ENCODE measurements around the gene SERPINE2. TPM values are rescaled to one million over a fixed set of nuclear protein-coding genes. Genes with fewer than 3 reads are reported as not detected.

The SERPINE2 gene
- total and polyA plus RNA-seq, 2 donors (not counting 3 experiments of a cell fraction or from before 2014, with no cell fraction given), result 4.0 to 8.8 TPM

DNA sequence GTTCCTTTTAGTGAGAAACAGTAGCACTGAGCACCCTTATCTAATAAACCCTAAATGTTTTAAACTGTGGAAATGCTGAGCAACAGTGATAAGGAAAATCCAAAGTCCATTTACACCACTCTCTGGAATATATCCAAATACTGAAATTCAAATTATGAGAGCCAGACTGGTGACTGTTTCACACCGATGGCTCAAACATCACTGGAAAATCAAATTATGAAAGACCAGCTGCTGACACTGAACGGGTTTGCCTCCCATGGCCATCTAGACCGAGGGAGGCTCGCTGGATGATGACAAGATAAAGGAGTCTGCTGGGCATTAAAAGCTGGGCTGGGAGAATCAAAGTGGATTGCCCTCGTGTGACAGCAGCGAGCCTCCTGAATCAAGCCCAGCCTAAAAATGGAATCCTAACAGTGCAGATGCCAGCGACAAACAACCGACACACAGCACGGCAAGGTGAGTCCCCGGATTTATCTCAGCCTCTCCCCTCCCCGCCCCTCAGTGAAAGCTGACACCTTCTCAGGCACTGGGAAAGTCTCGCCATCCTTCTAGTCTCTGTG, 30.3 kb downstream of the SERPINE2 start:
- no TSS peak for BruUV-seq (replicated peaks)
- Histone ChIP-seq H3K4me3 (replicated peaks in 1 of 3; ENCODE audit: insufficient read depth in 1 of 3, low read depth in 1 of 3, low read length in 3 of 3) (no peak overlapping the region), H2AFZ (ENCODE audit: low read depth, low read length) (no peak overlapping the region), H3K27me3 (ENCODE audit: control insufficient read depth in 2 of 2, insufficient read depth in 2 of 2, low read length in 2 of 2) (no peaks in the 10 kb centered on the region), H3K79me2 (ENCODE audit: control insufficient read depth, insufficient read depth, low read length) (no peaks in the 10 kb centered on the region), H3K4me1 (ENCODE audit: control insufficient read depth, extremely low read depth, insufficient read depth, low read length) (peaks cover 10% of the 10 kb centered on the region), H3K27ac (ENCODE audit: insufficient read depth, low read depth, low read length) (no peak overlapping the region), H3K9ac (replicated peaks; ENCODE audit: extremely low read depth, insufficient read depth, low read length) (no peak overlapping the region), H3K4me2 (ENCODE audit: insufficient read depth, low read length) (no peak overlapping the region), H3K9me1 (replicated peaks; ENCODE audit: control insufficient read depth, extremely low read depth, insufficient read depth, low read length) (no peaks in the 10 kb centered on the region), H3K9me3 (replicated peaks; ENCODE audit: control insufficient read depth, insufficient read depth, low read length) (no peaks in the 10 kb centered on the region), H3K36me3 (ENCODE audit: control insufficient read depth in 2 of 2, extremely low read depth in 1 of 2, insufficient read depth in 2 of 2, low read length in 2 of 2) (no peaks in the 10 kb centered on the region), H4K20me1 (replicated peaks; ENCODE audit: control insufficient read depth, extremely low read depth, insufficient read depth, low read length) (no peaks in the 10 kb centered on the region)
- no peak for TF ChIP-seq JUN (IDR thresholded peaks at IDR 0.05; ENCODE audit: borderline replicate concordance, insufficient read depth, insufficient read length, low read depth)
- TF ChIP-seq EZH2 (IDR thresholded peaks at IDR 0.05; ENCODE audit: borderline replicate concordance, low read depth, low read length, severe bottlenecking), result no peak
- TF ChIP-seq, protein P1, sequence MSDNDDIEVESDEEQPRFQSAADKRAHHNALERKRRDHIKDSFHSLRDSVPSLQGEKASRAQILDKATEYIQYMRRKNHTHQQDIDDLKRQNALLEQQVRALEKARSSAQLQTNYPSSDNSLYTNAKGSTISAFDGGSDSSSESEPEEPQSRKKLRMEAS (IDR thresholded peaks at IDR 0.05; ENCODE audit: insufficient read depth, insufficient read length), result no peak
- TF ChIP-seq GATA2 (IDR thresholded peaks at IDR 0.05; ENCODE audit: insufficient read depth, insufficient read length, low read depth, low read length), result no peak
- no peak for TF ChIP-seq POLR2A (IDR thresholded peaks at IDR 0.05; ENCODE audit: low read depth, low read length)
- TF ChIP-seq, protein P2, sequence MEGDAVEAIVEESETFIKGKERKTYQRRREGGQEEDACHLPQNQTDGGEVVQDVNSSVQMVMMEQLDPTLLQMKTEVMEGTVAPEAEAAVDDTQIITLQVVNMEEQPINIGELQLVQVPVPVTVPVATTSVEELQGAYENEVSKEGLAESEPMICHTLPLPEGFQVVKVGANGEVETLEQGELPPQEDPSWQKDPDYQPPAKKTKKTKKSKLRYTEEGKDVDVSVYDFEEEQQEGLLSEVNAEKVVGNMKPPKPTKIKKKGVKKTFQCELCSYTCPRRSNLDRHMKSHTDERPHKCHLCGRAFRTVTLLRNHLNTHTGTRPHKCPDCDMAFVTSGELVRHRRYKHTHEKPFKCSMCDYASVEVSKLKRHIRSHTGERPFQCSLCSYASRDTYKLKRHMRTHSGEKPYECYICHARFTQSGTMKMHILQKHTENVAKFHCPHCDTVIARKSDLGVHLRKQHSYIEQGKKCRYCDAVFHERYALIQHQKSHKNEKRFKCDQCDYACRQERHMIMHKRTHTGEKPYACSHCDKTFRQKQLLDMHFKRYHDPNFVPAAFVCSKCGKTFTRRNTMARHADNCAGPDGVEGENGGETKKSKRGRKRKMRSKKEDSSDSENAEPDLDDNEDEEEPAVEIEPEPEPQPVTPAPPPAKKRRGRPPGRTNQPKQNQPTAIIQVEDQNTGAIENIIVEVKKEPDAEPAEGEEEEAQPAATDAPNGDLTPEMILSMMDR (IDR thresholded peaks at IDR 0.05; ENCODE audit: extremely low read depth in 1 of 2, insufficient read depth in 1 of 2, low read depth in 1 of 2, low read length in 2 of 2), result no peak
- no peak for TF ChIP-seq POLR2AphosphoS5 (IDR thresholded peaks at IDR 0.05; ENCODE audit: insufficient read depth, low read depth, low read length)
- TF ChIP-seq MYC (IDR thresholded peaks at IDR 0.05; ENCODE audit: low read depth, low read length), result no peak
- TF ChIP-seq FOS (IDR thresholded peaks at IDR 0.05; ENCODE audit: borderline replicate concordance, insufficient read depth, low read length), result no peak
- FAIRE-seq, result no peak
- ChIA-PET POLR2A (no interaction called here), CTCF (interaction anchor here (0.9 to 6.8 kb wide), 4 partner anchors 15 to 273 kb away, joined by 3 to 73 read pairs (median 4); no protein-coding TSS in a partner anchor)
- intact Hi-C loops (cut with micrococcal nuclease), result no loop called here
- dilution Hi-C loops (cut with MboI; ENCODE audit: extremely low pct_ligation_motif_present, low sequenced_read_pairs), result loop anchor here (25.0 kb wide), 1 partner anchor 279 kb away; no protein-coding TSS in a partner anchor
- DNase-seq (ENCODE audit: low read depth, low spot score), result no peak

All from endothelial cell of umbilical vein (primary cell).